Activated CD4-positive, alpha-beta T cell treated with anti-CD3 and anti-CD28 coated beads for 4 hours (primary cell): ENCODE data around the gene ST6GAL2.

Source experiments
- DNase-seq, 2 donors: peaks; one replicate each; pipeline ENCODE4 v3.0.0-alpha.2; 2020

The ST6GAL2 gene

DNA sequence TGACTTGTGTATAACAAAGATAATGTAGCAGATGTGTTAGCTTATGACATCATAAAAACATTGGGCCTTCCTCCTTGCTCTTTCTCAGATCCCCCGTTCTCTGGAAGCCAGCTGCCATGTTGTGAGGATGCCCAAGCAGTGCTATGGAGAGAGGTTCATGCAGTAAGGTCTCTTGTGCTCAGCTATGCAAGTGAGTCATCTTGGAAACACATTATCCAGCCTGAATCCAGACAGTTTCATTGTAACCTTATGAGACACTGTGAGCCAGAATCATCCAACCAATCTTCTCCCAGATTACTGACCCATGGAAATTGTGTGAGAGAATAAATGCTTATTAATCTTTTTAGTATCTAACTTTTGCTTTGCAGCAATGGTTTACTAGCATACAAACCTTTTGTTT lies 60.8 kb downstream of the ST6GAL2 start:
- no peak for DNase-seq

GRCh38 chr2:106816974-106817373 lies 69.0 kb downstream of the ST6GAL2 start:
- no peak for DNase-seq

- no peak for DNase-seq
Observed at GRCh38 chr2:106812841-106813240, 73.1 kb downstream of the ST6GAL2 start.

GRCh38 chr2:106812383-106812782 lies 73.6 kb downstream of the ST6GAL2 start:
- no peak for DNase-seq

DNA sequence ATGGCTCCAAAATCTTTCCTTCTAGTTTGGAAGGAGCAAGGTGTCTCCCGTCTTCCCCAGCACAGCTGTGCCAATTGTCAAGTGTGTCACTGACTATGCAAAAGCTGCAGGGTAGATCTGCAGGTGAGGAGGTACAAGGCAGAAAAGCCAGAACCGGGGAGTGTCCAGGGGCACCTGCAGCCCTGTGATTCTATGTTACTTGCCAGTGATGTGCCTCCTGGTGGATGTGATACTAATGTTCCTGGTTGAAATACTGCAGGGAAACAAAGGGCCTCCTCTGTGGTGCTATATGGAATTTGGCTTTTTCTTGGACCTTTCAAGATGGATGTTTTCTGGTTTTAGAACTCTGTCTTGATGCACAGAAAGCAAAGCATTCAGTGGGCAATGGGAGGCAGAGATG lies 80.3 kb downstream of the ST6GAL2 start:
- DNase-seq = no peak

DNA sequence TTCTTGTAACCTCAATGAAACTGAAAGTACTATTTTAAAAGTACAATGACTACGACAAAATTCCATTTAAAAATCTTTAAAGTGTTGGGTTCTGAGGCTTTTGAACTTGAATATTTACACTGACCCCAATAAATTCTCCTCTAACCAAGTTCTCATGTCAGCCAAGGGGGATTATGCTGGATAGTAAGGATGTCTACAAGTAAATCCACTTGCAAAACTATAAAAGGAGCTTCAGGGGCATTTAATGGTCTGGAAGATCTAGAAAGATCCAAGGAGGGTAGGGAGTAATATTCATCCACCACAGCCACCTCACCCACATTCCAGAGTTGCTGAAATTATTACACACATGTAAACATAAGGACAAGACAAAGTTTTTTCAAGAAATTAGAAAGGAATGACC lies 81.8 kb downstream of the ST6GAL2 start:
- DNase-seq = no peak

GRCh38 chr2:106800976-106801655 lies 84.9 kb downstream of the ST6GAL2 start:
- DNase-seq = no peak

- DNase-seq = no peak
Observed at GRCh38 chr2:106800180-106800579, 85.8 kb downstream of the ST6GAL2 start.

- no peak for DNase-seq
Observed at GRCh38 chr2:106798826-106799552, 87.0 kb downstream of the ST6GAL2 start.

DNA sequence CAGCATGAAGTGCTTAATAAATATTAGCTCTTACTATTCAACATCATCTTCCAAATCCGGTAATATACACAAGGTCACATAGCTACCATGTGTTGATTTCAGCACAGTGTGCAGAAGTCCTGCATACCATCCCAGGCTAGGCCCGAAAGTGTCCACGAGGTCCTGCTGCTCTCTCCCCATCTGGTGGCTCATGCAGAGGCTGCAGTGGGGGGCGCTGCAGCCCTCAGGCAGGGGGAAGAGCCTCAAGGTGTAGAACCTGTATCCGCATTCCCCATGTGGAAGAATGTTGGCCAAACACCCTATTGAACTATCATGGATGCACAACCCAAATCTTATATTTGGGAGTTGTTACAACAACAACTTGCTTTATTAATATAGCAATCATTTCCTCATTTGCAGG lies 88.5 kb downstream of the ST6GAL2 start:
- DNase-seq = no peak

GRCh38 chr2:106792671-106793070 lies 93.3 kb downstream of the ST6GAL2 start:
- no peak for DNase-seq

- DNase-seq = no peak
Observed at GRCh38 chr2:106789185-106789584, 96.8 kb downstream of the ST6GAL2 start.

- DNase-seq = no peak
Observed at GRCh38 chr2:106782681-106783080, 103.3 kb downstream of the ST6GAL2 start.

- DNase-seq = no peak
Observed at GRCh38 chr2:106781196-106781595, 104.8 kb downstream of the ST6GAL2 start.

DNA sequence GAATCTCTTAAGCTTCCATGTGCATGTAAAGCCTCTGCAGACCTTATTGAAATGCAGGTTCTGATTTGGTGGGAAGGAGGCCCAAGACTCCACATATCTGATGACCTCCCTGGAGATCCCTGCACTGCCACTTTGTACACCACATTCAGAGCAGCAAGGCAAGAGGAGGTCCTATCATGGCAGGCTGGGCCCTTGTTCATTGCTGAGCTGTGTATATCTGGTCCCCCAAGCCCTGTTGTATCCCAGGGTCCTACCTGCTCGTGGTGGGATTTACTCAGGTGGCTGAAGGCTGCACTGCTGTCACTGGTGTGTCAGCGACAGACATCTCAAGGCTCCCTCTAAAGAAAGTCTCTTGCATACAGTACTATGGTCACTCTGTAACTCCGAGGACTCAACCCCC lies 114.2 kb downstream of the ST6GAL2 start:
- no peak for DNase-seq

- no peak for DNase-seq
Observed at GRCh38 chr2:106770986-106771385, 115.0 kb downstream of the ST6GAL2 start.

DNA sequence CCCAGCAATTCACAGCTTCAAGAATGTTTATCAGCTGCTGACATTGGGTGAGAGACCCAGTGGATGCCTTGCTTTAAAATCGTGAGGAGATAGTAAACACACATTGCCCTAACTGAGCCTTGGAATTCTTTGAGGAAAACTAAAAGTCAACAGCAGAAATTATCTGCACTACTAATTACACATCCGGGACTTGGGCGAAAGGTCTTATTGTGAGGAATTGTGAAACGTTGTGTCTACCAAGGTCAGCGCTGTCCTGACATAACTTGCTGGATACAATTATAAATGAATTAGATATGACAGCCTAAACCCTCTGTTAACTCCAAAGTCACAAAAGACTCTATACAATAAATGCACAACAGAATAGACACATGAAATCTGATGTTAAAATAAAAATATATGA lies 121.4 kb downstream of the ST6GAL2 start:
- no peak for DNase-seq

GRCh38 chr2:106759966-106760365 lies 126.0 kb downstream of the ST6GAL2 start:
- DNase-seq = no peak

- DNase-seq = no peak
Observed at GRCh38 chr2:106758901-106759497, 127.0 kb downstream of the ST6GAL2 start.
